Neural cell (in vitro differentiated cells): ENCODE measurements around the gene CAPN9. TPM values are rescaled to one million over a fixed set of nuclear protein-coding genes. Genes with fewer than 3 reads are reported as not detected.

Experiments used
- H2AFZ ChIP-seq: fragments of 200-600, 300-800 bp; sonication (generic), shearing (Covaris generic); 2 replicates; pipeline ENCODE4 v1.6.0; 2014; ENCODE audit warnings: low read depth, mild to moderate bottlenecking, antibody characterized with exemption, low read length, moderate library complexity
- H3F3A ChIP-seq: fragments of 200-600 bp; shearing (Covaris generic); 2 replicates; pipeline ENCODE4 v1.6.1; 2016; ENCODE audit warnings: mild to moderate bottlenecking, moderate library complexity, mixed read lengths, antibody characterized with exemption, low read length; ENCODE audit not compliant: insufficient read depth, poor library complexity, severe bottlenecking
- H3K27ac ChIP-seq: fragments of 200-600, 300-800 bp; sonication (generic), shearing (Covaris generic); 2 replicates; pipeline ENCODE4 v1.5.1; 2014; ENCODE audit warnings: mild to moderate bottlenecking, low read length, moderate library complexity
- H3K27me3 ChIP-seq: fragments of 300-800, 200-600 bp; sonication (generic), shearing (Covaris generic); 2 replicates; pipeline ENCODE4 v1.6.0; 2014; ENCODE audit warnings: mild to moderate bottlenecking, low read depth, low read length, moderate library complexity; ENCODE audit not compliant: insufficient read depth
- H3K36me3 ChIP-seq: fragments of 300-800, 200-600 bp; sonication (generic), shearing (Covaris generic); 2 replicates; pipeline ENCODE4 v1.5.1; 2014; ENCODE audit warnings: mild to moderate bottlenecking, antibody characterized with exemption, low read length, moderate library complexity; ENCODE audit not compliant: insufficient read depth
- H3K4me2 ChIP-seq: fragments of 300-800, 200-600 bp; sonication (generic), shearing (Covaris generic); 2 replicates; pipeline ENCODE4 v1.6.0; 2014; ENCODE audit warnings: mild to moderate bottlenecking, low read length
- H3K4me3 ChIP-seq: fragments of 300-800, 200-600 bp; sonication (generic), shearing (Covaris generic); 2 replicates; pipeline ENCODE4 v1.5.1; 2014; ENCODE audit warnings: mild to moderate bottlenecking, low read length, moderate library complexity
- H3K79me2 ChIP-seq: fragments of 200-600 bp; shearing (Covaris generic); replicated peaks from 2 replicates; pipeline ENCODE4 v1.6.0; 2014; ENCODE audit warnings: mild to moderate bottlenecking, low read length, moderate library complexity; ENCODE audit not compliant: insufficient read depth
- H3K9ac ChIP-seq: fragments of 300-800, 200-600 bp; sonication (generic), shearing (Covaris generic); 2 replicates; pipeline ENCODE4 v1.6.1; 2016; ENCODE audit warnings: mild to moderate bottlenecking, low read length, mixed read lengths
- H3K9me2 ChIP-seq: fragments of 200-600 bp; shearing (Covaris generic); 2 replicates; pipeline ENCODE4 v1.6.1; 2016; ENCODE audit warnings: mild to moderate bottlenecking, low read length, mixed read lengths; ENCODE audit not compliant: insufficient read depth
- H3K9me3 ChIP-seq: fragments of 200-600, 300-800 bp; sonication (generic), shearing (Covaris generic); 2 replicates; pipeline ENCODE4 v1.6.1; 2016; ENCODE audit warnings: mild to moderate bottlenecking, mixed run types, low read length, moderate library complexity, mixed read lengths
- H4K20me1 ChIP-seq: fragments of 200-600 bp; shearing (Covaris generic); 2 replicates; pipeline ENCODE4 v1.6.1; 2016; ENCODE audit warnings: mild to moderate bottlenecking, mixed run types; ENCODE audit not compliant: insufficient read depth
- EP300 ChIP-seq: fragments of 450-650 bp; conservative IDR thresholded peaks from 2 replicates; pipeline ENCODE4 v1.6.1; 2014; ENCODE audit warnings: antibody characterized with exemption, mild to moderate bottlenecking, moderate library complexity; ENCODE audit not compliant: poor library complexity, severe bottlenecking
- EZH2 ChIP-seq: fragments of 200-600, 300-800 bp; shearing (Covaris generic), sonication (generic); IDR thresholded peaks from 2 replicates; pipeline ENCODE4 v1.6.1; 2014; ENCODE audit warnings: antibody characterized with exemption, low read length, borderline replicate concordance, mild to moderate bottlenecking; ENCODE audit not compliant: insufficient read depth, poor library complexity, severe bottlenecking
- MXI1 ChIP-seq: fragments of 450-650 bp; conservative IDR thresholded peaks from 2 replicates; pipeline ENCODE4 v1.6.1; 2014; ENCODE audit warnings: antibody characterized with exemption, mild to moderate bottlenecking; ENCODE audit not compliant: poor library complexity, severe bottlenecking
- POLR2AphosphoS5 ChIP-seq: IDR thresholded peaks from 2 replicates; pipeline ENCODE4 v1.6.1; 2012
- RAD21 ChIP-seq: fragments of 450-650 bp; conservative IDR thresholded peaks from 2 replicates; pipeline ENCODE4 v1.6.1; 2014; ENCODE audit warnings: antibody characterized with exemption, mild to moderate bottlenecking, moderate library complexity
- REST ChIP-seq: IDR thresholded peaks from 2 replicates; pipeline ENCODE4 v1.6.1; 2012; ENCODE audit warnings: borderline replicate concordance
- SMC3 ChIP-seq: fragments of 450-650 bp; conservative IDR thresholded peaks from 2 replicates; pipeline ENCODE4 v1.6.1; 2014; ENCODE audit warnings: antibody characterized with exemption, mild to moderate bottlenecking, moderate library complexity; ENCODE audit not compliant: poor library complexity
- TAF1 ChIP-seq: IDR thresholded peaks from 2 replicates; pipeline ENCODE4 v1.6.1; 2012; ENCODE audit warnings: low read depth
- polyA plus RNA-seq: library from polyadenylated mRNA; depleted of rRNA; stranded (reverse); fragments of >200 nt; gene quantifications from 2 replicates; pipeline ENCODE4 v1.2.3, GENCODE V29; 2014
- TF ChIP-seq, protein P1 (sequence below): fragments of 450-650 bp; IDR thresholded peaks from 2 replicates; pipeline ENCODE4 v1.5.1; 2014; ENCODE audit warnings: antibody characterized with exemption, mild to moderate bottlenecking, moderate library complexity; ENCODE audit not compliant: poor library complexity, severe bottlenecking

CAPN9 gene
- polyA plus RNA-seq, 1 donor from 2014 or later, result 0.14 TPM

- Histone ChIP-seq H3K79me2 (no peaks in the 10 kb centered on the region), H3K9me2 (no peaks in the 10 kb centered on the region), H3K27me3 (no peaks in the 10 kb centered on the region), H3K36me3 (no peaks in the 10 kb centered on the region), H3K9me3 (no peaks in the 10 kb centered on the region), H3K9ac (no peak overlapping the region), H3F3A (no peaks in the 10 kb centered on the region), H4K20me1 (no peaks in the 10 kb centered on the region), H3K4me2 (no peak overlapping the region), H2AFZ (no peak overlapping the region), H3K27ac (no peak overlapping the region), H3K4me3 (no peak overlapping the region)
- TF ChIP-seq REST (no peak), RAD21 (no peak), EP300 (no peak), SMC3 (no peak), MXI1 (no peak)
These were observed 21.8 kb upstream of the CAPN9 start for GRCh38 chr1:230725256-230726012.

GRCh38 chr1:230728710-230729392, 18.3 kb upstream of the CAPN9 start:
- Histone ChIP-seq H3K9me2 (no peaks in the 10 kb centered on the region), H3F3A (no peaks in the 10 kb centered on the region), H3K27ac (no peak overlapping the region), H3K27me3 (no peaks in the 10 kb centered on the region), H4K20me1 (no peaks in the 10 kb centered on the region), H3K4me3 (no peak overlapping the region), H2AFZ (no peak overlapping the region), H3K9ac (no peak overlapping the region), H3K4me2 (no peak overlapping the region), H3K79me2 (no peaks in the 10 kb centered on the region), H3K9me3 (no peaks in the 10 kb centered on the region), H3K36me3 (no peaks in the 10 kb centered on the region)
- no peak for TF ChIP-seq EP300
- TF ChIP-seq SMC3, result no peak
- TF ChIP-seq MXI1, result no peak
- TF ChIP-seq, protein P1, sequence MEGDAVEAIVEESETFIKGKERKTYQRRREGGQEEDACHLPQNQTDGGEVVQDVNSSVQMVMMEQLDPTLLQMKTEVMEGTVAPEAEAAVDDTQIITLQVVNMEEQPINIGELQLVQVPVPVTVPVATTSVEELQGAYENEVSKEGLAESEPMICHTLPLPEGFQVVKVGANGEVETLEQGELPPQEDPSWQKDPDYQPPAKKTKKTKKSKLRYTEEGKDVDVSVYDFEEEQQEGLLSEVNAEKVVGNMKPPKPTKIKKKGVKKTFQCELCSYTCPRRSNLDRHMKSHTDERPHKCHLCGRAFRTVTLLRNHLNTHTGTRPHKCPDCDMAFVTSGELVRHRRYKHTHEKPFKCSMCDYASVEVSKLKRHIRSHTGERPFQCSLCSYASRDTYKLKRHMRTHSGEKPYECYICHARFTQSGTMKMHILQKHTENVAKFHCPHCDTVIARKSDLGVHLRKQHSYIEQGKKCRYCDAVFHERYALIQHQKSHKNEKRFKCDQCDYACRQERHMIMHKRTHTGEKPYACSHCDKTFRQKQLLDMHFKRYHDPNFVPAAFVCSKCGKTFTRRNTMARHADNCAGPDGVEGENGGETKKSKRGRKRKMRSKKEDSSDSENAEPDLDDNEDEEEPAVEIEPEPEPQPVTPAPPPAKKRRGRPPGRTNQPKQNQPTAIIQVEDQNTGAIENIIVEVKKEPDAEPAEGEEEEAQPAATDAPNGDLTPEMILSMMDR, result no peak
- no peak for TF ChIP-seq REST
- TF ChIP-seq TAF1, result no peak
- TF ChIP-seq RAD21, result no peak
- no peak for TF ChIP-seq EZH2
- TF ChIP-seq POLR2AphosphoS5, result no peak
